ENCODE measurements around the gene CALR. TPM values are rescaled to one million over a fixed set of nuclear protein-coding genes. Genes with fewer than 3 reads are reported as not detected.
"Not testable (repeated sequence)": the region's sequence is repeated elsewhere in the genome, so short reads cannot be mapped to it uniquely, and the experiment has no call there.

Gene CALR
- total RNA-seq, 1 donor from 2014 or later, result 2,193 TPM

DNA sequence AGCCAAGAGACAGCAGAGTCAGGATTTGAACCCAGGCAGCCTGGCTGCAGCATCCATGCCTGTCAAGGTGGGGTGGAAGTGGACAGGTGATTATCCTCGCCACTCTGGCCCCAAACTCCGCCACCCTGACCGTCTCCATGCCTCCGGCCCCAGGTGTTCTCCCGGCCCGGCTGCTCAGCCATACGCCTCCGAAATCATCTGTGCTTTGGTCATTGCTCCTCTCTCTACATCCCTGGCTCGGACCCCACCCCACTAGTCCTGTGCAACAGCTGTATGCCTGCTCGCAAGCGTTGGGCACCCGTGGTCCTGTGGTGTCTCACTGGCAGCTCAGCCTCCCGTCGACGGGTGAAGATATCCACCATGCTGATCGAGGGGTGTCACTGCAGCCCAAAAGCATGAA is 34.8 kb downstream of the CALR start:
- TF ChIP-seq, protein P1, sequence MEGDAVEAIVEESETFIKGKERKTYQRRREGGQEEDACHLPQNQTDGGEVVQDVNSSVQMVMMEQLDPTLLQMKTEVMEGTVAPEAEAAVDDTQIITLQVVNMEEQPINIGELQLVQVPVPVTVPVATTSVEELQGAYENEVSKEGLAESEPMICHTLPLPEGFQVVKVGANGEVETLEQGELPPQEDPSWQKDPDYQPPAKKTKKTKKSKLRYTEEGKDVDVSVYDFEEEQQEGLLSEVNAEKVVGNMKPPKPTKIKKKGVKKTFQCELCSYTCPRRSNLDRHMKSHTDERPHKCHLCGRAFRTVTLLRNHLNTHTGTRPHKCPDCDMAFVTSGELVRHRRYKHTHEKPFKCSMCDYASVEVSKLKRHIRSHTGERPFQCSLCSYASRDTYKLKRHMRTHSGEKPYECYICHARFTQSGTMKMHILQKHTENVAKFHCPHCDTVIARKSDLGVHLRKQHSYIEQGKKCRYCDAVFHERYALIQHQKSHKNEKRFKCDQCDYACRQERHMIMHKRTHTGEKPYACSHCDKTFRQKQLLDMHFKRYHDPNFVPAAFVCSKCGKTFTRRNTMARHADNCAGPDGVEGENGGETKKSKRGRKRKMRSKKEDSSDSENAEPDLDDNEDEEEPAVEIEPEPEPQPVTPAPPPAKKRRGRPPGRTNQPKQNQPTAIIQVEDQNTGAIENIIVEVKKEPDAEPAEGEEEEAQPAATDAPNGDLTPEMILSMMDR (IDR thresholded peaks at IDR 0.05; ENCODE audit: insufficient read depth, low read depth, low read length), result no peak
- peaks cover 13% of the 10 kb centered on the region for H3K27me3 Mint-ChIP-seq (ENCODE audit: low read depth, unreplicated experiment)
- H3K27me3 ChIP-seq (ENCODE audit: insufficient read depth, low read length), result no peaks in the 10 kb centered on the region
- no peaks in the 10 kb centered on the region for H3K4me1 ChIP-seq (ENCODE audit: insufficient read depth, low read length)
- H4K20me1 ChIP-seq (ENCODE audit: insufficient read depth, low read length), result no peaks in the 10 kb centered on the region
- no peak overlapping the region for H3K9ac ChIP-seq (ENCODE audit: low read length)
- no peak overlapping the region for H3K27ac ChIP-seq (ENCODE audit: low read depth, low read length)
- H3K4me3 Mint-ChIP-seq (ENCODE audit: unreplicated experiment), result no peak overlapping the region
- no peak overlapping the region for H3K4me3 ChIP-seq (ENCODE audit: insufficient read depth, low read depth, low read length)
- H3K79me2 ChIP-seq (ENCODE audit: insufficient read depth, low read length), result no peaks in the 10 kb centered on the region
- H3K9me3 Mint-ChIP-seq (ENCODE audit: unreplicated experiment), result no peaks in the 10 kb centered on the region
- H3K27ac Mint-ChIP-seq (ENCODE audit: unreplicated experiment), result no peak overlapping the region
- no peaks in the 10 kb centered on the region for H3K36me3 ChIP-seq (ENCODE audit: insufficient read depth, low read length)
- no peak for DNase-seq (ENCODE audit: low read depth)
- no peaks in the 10 kb centered on the region for H3K36me3 Mint-ChIP-seq (ENCODE audit: low read depth, unreplicated experiment)
- no peak overlapping the region for H2AFZ ChIP-seq (ENCODE audit: low read depth, low read length)
- FAIRE-seq, result no peak
- no peaks in the 10 kb centered on the region for H3K4me1 Mint-ChIP-seq (ENCODE audit: low read depth, unreplicated experiment)
- no peak overlapping the region for H3K4me2 ChIP-seq (ENCODE audit: low read length)
- no peaks in the 10 kb centered on the region for H3K9me3 ChIP-seq (ENCODE audit: insufficient read depth, low read depth, low read length)

DNA sequence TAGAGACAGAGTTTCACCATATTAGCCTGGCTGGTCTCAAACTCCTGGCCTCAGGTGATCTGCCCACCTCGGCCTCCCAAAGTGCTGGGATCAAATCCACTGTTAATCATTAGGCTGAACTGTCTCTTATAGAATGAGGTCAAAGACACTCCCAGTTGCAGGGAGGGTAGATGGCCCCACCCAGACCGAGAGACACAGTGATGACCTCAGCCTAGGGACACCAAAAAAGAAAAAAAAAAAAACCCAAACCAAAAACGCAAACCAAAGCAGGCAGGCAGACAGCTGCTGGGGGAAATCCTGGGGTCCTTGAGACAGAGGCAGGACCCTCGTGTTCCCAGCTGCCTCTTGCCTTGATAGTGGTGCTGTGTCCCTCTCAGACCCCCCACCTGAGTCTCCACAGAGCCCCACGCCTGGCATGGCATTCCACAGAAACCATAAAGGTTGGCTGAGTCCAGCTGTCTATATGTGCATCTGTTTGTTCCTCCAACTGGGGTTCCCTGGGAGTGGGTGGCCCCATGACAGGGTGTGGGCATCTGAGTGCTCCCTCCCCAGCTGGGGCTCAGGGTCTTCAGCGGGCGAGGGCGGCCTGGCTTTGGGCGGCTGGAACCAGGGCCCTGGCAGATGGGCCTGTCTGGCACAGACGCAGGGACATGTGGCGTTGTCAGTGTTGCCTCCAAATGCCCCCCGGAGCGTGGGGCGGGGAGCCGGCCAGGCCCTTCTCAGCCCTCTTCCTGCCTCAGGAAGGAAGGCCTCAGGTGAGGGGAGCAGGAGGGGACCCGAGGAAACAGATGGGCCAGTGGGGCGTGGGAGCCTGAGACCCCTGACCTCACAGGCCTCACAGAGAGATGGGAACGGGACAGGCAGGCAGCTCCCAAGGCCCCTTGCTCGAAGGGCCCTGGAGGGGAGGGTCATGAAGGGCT is 36.2 kb downstream of the CALR start:
- Histone ChIP-seq H3K36me3 (ENCODE audit: insufficient read depth, low read length) (no peaks in the 10 kb centered on the region), H3K27me3 (ENCODE audit: insufficient read depth, low read length) (no peaks in the 10 kb centered on the region), H3K27ac (ENCODE audit: low read depth, low read length) (no peak overlapping the region), H2AFZ (ENCODE audit: low read depth, low read length) (no peak overlapping the region), H3K4me1 (ENCODE audit: insufficient read depth, low read length) (no peaks in the 10 kb centered on the region), H3K4me3 (ENCODE audit: insufficient read depth, low read depth, low read length) (no peak overlapping the region), H3K9me3 (ENCODE audit: insufficient read depth, low read depth, low read length) (no peaks in the 10 kb centered on the region), H3K79me2 (ENCODE audit: insufficient read depth, low read length) (no peaks in the 10 kb centered on the region), H4K20me1 (ENCODE audit: insufficient read depth, low read length) (no peaks in the 10 kb centered on the region), H3K9ac (ENCODE audit: low read length) (no peak overlapping the region), H3K4me2 (ENCODE audit: low read length) (no peak overlapping the region)
- no peaks in the 10 kb centered on the region for H3K9me3 Mint-ChIP-seq (ENCODE audit: unreplicated experiment)
- DNase-seq (ENCODE audit: low read depth) (no peak), FAIRE-seq (no peak)
- H3K4me3 Mint-ChIP-seq (ENCODE audit: unreplicated experiment), result no peak overlapping the region
- H3K4me1 Mint-ChIP-seq (ENCODE audit: low read depth, unreplicated experiment), result no peaks in the 10 kb centered on the region
- H3K27me3 Mint-ChIP-seq (ENCODE audit: low read depth, unreplicated experiment), result peaks cover 19% of the 10 kb centered on the region
- no peaks in the 10 kb centered on the region for H3K36me3 Mint-ChIP-seq (ENCODE audit: low read depth, unreplicated experiment)
- H3K27ac Mint-ChIP-seq (ENCODE audit: unreplicated experiment), result no peak overlapping the region
- TF ChIP-seq, protein P1 (IDR thresholded peaks at IDR 0.05; ENCODE audit: insufficient read depth, low read depth, low read length), result no peak
- TF ChIP-seq EZH2 (IDR thresholded peaks at IDR 0.05; ENCODE audit: insufficient read depth, low read length), result no peak

DNA sequence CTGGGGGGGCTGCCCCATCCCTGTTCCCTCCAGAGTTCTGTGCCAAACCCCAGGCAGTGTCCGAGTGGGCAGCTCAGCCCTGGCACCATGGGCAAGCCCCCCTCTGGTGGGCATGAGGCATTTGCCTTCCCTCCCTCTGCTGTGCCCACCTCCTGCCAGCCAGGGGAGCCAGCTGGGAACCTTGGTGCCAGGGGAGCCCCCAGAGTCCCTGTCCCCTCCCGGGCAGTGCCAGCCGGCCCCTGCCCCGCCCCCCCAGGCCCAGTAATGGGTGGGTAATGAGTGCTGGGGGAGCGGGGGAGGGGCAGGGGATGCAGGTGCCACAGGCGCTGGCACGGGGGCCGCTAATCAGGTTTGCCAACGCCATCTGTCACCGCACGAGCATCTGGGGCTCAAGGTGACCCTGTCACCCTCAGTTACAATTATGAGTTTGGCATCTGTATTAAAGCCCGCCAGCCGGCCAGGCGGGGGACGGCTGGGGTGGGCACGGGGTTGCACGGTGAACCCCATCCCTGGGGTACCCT is 36.9 kb downstream of the CALR start:
- no peaks in the 10 kb centered on the region for H3K79me2 ChIP-seq (ENCODE audit: insufficient read depth, low read length)
- no peak overlapping the region for H3K4me3 Mint-ChIP-seq (ENCODE audit: unreplicated experiment)
- H2AFZ ChIP-seq (ENCODE audit: low read depth, low read length), result no peak overlapping the region
- no peak overlapping the region for H3K27ac ChIP-seq (ENCODE audit: low read depth, low read length)
- no peaks in the 10 kb centered on the region for H3K4me1 Mint-ChIP-seq (ENCODE audit: low read depth, unreplicated experiment)
- H4K20me1 ChIP-seq (ENCODE audit: insufficient read depth, low read length), result no peaks in the 10 kb centered on the region
- H3K9me3 Mint-ChIP-seq (ENCODE audit: unreplicated experiment), result no peaks in the 10 kb centered on the region
- no peak overlapping the region for H3K4me2 ChIP-seq (ENCODE audit: low read length)
- no peak overlapping the region for H3K4me3 ChIP-seq (ENCODE audit: insufficient read depth, low read depth, low read length)
- no peak for DNase-seq (ENCODE audit: low read depth)
- H3K9me3 ChIP-seq (ENCODE audit: insufficient read depth, low read depth, low read length), result no peaks in the 10 kb centered on the region
- no peak for FAIRE-seq
- H3K27ac Mint-ChIP-seq (ENCODE audit: unreplicated experiment), result no peak overlapping the region
- H3K36me3 Mint-ChIP-seq (ENCODE audit: low read depth, unreplicated experiment), result no peaks in the 10 kb centered on the region
- peaks cover 18% of the 10 kb centered on the region for H3K27me3 Mint-ChIP-seq (ENCODE audit: low read depth, unreplicated experiment)
- no peaks in the 10 kb centered on the region for H3K36me3 ChIP-seq (ENCODE audit: insufficient read depth, low read length)
- no peaks in the 10 kb centered on the region for H3K27me3 ChIP-seq (ENCODE audit: insufficient read depth, low read length)
- no peak overlapping the region for H3K9ac ChIP-seq (ENCODE audit: low read length)
- TF ChIP-seq, protein P1 (IDR thresholded peaks at IDR 0.05; ENCODE audit: insufficient read depth, low read depth, low read length), result no peak
- TF ChIP-seq EZH2 (IDR thresholded peaks at IDR 0.05; ENCODE audit: insufficient read depth, low read length), result no peak
- no peaks in the 10 kb centered on the region for H3K4me1 ChIP-seq (ENCODE audit: insufficient read depth, low read length)

DNA sequence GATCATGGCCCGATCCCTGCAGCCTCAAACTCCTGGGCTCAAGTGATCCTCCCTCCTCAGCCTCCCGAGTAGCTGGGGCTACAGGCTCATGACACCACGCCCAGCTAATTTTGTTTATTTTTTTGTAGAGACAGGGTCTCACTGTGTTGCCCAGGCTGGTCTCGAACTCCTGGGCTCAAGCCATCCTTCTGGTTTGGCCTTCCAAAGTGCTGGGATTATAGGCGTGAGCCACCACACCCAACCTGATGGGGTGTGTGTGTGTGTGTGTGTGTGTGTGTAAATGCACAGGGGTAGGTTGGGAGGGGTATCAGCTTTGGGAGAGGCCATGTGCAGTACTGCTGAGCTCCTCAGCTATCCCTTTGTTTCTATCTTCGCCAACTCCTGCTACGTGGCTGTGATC is 37.7 kb downstream of the CALR start:
- H3K36me3 Mint-ChIP-seq (ENCODE audit: low read depth, unreplicated experiment); H3K9me3 ChIP-seq (ENCODE audit: insufficient read depth, low read depth, low read length); H3K27me3 ChIP-seq (ENCODE audit: insufficient read depth, low read length); H3K4me1 Mint-ChIP-seq (ENCODE audit: low read depth, unreplicated experiment); H3K4me3 ChIP-seq (ENCODE audit: insufficient read depth, low read depth, low read length); DNase-seq (ENCODE audit: low read depth); H3K79me2 ChIP-seq (ENCODE audit: insufficient read depth, low read length); H3K27ac ChIP-seq (ENCODE audit: low read depth, low read length); H3K4me3 Mint-ChIP-seq (ENCODE audit: unreplicated experiment); FAIRE-seq; H3K4me2 ChIP-seq (ENCODE audit: low read length); H3K9me3 Mint-ChIP-seq (ENCODE audit: unreplicated experiment); H3K4me1 ChIP-seq (ENCODE audit: insufficient read depth, low read length); H3K9ac ChIP-seq (ENCODE audit: low read length); H4K20me1 ChIP-seq (ENCODE audit: insufficient read depth, low read length); H3K36me3 ChIP-seq (ENCODE audit: insufficient read depth, low read length); H2AFZ ChIP-seq (ENCODE audit: low read depth, low read length): not testable (repeated sequence)
- Mint-ChIP-seq H3K27ac (ENCODE audit: unreplicated experiment) (peak overlapping the region; percentile 41), H3K27me3 (ENCODE audit: low read depth, unreplicated experiment) (peaks cover 19% of the 10 kb centered on the region)

All from astrocyte (in vitro differentiated cells and primary cell).